GM19397 (cell line): ENCODE data around the gene SPHK1.
A peak's percentile ranks its signal among the peaks of the same experiment; 100 is the strongest.
"Not testable (repeated sequence)": the region's sequence is repeated elsewhere in the genome, so short reads cannot be mapped to it uniquely, and the experiment has no call there.

ENCODE experiments used
- ATAC-seq: cut with Tn5 transposase; IDR thresholded peaks from one replicate; pipeline ENCODE4 v1.9.1; 2021; ENCODE audit warnings: mild to moderate bottlenecking, moderate library complexity; ENCODE audit not compliant: unreplicated experiment

Gene SPHK1, protein sequence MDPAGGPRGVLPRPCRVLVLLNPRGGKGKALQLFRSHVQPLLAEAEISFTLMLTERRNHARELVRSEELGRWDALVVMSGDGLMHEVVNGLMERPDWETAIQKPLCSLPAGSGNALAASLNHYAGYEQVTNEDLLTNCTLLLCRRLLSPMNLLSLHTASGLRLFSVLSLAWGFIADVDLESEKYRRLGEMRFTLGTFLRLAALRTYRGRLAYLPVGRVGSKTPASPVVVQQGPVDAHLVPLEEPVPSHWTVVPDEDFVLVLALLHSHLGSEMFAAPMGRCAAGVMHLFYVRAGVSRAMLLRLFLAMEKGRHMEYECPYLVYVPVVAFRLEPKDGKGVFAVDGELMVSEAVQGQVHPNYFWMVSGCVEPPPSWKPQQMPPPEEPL

DNA sequence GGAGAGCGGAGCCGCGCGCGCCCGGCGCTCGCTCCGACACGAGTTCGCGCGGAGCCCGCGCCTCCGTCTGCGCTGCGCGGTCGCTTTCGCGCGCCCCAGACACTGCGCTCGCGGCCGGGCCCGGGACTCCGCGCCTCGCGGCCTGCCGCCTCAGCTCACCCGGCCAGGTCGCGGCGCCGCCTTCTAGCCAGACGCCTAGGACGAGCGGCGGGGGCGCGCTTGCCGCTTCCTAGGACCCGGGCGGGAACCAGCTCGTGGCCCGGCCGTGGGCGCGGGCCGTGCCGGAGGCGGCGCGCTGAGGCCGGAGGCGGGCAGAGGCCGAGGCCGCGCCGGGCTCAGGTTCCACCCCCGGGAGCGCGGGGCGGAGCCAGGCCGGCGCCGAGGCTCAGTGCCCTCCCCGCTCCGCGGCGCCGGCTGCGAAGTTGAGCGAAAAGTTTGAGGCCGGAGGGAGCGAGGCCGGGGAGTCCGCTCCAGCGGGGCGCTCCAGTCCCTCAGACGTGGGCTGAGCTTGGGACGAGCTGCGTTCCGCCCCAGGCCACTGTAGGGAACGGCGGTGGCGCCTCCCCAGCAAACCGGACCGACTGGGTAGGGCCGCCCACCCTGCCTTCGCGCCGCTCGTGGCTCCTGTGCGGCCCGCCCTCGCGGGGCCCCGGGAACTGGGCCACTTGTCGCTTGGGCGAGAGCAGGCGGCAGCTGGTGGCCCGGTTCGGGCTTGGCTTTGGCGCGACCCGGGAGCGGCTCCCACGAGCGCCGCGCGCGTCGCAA is at the start of gene SPHK1:
Gene SPHK1 (plus strand): TSS at position 388 of the 765 bp plus-strand sequence. CDS start 1,036 bp downstream, outside the sequence.
- ATAC-seq, result peak; percentile 66

DNA sequence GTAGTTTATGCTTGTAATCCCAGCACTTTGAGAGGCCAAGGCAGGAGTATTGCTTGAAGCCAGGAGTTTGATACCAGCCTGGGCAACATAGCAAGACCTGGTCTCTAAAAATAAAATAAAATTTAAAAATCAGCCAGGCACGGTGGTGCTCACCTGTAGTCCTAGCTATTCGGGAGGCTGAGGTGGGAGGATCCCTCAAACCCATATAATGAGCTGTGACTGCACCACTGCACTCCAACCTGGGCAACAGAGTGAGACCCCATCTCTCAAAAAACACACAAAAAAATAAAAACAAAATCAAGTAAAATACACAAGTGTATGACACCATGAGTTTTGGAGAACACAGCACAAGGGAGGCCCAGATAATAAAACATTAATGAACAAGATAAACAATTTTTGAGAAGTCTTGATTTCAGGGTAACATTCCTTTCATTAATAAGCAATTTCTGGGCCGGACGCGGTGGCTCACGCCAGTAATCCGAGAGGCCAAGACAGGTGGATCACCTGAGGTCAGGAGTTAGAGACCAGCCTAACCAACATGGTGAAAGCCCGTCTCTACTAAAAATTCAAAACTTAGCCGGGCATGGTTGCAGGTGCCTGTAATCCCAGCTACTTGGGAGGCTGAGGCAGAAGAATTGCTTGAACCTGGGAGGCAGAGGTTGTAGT is 48.6 kb upstream of the SPHK1 start:
- ATAC-seq, result no peak

DNA sequence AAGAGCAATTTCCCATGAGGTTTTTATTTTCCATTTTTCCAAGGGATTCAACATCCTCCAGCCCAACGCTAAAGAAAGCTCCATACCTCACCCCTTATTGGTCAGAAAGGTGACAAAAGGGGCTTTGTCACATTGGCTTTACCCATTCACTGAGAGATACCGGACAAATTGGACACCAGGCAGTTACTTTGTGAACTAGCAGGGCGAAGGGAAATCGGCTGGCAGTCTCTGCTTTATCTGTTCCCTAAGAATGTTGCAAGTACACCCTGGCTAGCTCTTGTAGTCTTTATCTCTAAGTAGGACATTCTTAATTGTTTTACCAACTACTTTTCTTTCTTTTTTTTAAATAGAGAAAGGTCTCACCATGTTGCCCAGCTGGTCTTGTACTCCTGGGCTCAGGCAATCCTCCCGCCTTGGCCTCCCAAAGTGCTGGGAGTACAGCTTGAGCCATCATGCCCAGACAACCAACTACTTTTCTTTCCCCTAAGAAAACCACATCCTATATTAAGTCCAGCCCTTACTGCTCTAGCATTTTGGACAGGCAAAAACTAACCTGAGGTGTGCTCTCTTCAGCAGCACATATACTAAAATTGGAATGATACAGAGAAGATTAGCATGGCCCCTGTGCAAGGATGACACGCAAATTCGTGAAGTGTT is 47.5 kb upstream of the SPHK1 start:
- ATAC-seq, result no peak

DNA sequence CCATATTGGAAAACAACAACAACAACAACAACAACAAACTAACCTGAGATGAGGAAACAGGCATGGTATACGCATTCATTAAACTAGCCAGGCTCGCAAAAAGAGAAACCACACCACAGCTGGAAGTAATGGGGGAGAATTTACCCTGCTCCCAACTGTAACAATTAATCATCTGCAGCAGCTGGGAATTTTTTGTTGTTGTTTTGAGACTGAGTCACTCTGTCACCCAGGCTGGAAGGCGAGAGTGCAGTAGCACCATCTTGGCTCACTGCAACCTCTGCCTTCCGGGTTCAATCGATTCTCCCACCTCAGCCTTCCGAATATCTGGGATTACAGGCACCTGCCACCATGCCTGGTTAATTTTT is 47.0 kb upstream of the SPHK1 start:
- ATAC-seq, result no peak

DNA sequence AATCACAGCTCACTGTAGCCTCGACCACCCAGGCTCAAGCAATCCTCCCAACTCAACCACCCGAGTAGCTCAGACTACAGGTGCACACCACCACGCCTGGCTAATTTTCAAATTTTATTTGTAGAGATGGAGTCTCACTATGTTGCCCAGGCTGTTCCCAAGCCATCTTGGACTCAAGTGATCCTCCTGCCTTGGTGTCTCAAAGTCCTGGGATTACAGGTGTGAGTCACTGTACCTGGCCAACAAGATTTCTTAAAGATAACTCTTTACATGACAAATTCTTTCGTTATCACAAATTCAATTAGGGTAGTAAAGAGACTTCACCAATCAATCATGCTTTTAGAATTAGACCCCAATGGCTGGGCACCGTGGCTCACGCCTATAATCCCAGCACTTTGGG is 43.1 kb upstream of the SPHK1 start:
- ATAC-seq, result no peak

DNA sequence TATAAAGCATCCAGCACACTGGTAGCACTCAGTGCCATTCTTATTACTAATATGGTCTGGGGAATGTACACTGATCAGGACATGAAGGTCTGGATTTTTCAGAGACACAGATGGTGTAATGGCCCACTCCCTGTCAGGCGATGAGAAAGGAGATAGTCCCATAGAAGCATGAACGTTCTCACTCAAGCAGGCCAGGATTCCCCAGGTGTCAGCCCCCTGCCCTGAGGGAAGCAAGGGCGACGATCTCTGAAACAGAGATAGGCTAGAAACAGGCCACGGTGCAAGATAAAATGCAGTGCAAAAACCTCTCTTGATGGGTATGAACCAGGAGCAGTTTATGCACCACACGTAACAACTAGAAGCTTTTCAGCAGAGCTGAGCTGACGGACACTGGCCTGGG is 41.3 kb upstream of the SPHK1 start:
- no peak for ATAC-seq

DNA sequence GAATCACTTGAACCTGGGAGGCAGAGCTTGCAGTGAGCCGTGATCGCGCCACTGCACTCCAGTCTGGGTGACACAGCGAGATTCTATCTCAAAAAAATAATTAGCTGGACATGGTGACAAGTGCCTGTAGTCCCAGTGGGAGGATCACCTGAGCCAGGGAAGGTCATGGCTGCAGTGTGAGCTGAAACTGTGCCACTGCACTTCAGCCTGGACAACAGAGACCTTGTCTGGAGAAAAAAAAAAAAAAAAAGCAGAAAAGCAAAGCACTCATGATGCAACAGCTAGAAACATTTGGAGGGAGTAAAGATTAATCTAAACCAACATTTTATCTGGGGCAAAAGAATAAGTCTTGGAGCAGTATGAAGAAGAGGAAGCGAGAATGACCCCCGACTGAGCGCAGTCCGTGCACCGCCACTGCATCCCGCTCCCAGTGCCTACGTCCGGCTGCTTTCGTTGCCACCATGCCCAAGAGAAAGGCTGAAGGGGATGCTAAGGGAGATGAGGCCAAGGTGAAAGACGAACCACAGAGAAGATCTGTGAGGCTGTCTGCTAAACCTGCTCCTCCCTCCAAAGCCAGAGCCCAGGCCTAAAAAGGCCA is 38.9 kb upstream of the SPHK1 start:
- no peak for ATAC-seq

DNA sequence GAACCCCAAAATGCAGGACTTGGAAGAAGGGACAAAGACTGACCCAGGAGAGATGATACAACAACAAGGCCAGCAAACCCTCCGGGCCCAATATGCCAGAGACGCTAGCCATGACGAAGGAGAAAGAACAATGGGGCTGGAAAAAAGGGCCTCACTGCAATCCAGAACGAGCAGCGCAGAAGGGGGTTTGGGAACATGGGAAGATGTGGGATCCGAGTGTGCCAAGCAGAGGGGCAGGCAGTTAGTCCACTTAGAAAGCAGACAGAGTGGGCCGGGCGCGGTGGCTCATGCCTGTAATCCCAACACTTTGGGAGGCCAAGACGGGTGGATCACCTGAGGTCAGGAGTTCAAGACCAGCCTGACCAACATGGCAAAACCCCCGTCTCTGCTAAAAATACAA is 37.5 kb upstream of the SPHK1 start:
- not testable (repeated sequence) for ATAC-seq

DNA sequence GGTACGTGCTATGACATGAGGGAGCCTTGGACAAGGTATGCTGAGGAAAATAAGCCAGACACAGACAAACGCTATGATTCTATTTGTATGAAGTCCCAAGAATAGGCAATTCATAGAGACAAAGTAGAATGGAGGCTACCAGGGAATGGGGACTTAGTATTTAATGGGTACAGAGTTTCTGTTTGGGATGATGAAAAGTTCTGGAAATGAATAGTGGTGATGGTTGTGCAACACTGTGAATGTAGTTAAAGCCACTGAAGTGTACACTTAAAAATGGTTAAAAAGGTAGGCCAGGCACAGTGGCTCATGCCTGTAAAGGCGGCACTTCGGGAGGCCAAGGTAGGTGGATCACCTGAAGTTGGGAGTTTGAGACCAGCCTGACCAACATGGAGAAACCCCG is 33.9 kb upstream of the SPHK1 start:
- no peak for ATAC-seq

DNA sequence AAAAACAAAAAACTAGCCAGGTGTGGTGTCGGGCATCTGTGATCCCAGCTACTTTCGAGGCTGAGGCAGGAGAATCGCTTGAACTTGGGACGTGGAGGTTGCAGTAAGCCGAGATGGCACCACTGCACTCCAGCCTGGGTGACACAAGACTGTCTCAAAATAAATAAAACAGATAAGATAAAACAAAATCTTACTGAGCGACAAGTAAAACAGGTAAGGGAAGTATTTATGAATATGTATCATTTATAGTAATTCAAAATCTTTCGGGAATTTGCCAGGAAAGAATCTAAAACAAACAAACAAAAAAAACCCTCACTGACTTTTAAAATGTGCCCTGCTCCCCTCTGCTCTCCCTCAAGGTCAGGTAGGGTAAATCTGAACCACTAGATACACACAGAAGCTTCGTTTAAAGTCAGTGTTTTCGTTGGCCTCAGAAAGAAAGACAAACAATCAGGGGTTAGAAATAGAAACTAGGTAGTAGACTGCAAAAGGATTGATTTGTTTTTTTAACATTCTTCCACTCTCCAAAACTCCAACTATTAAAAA is 32.8 kb upstream of the SPHK1 start:
- ATAC-seq, result no peak

DNA sequence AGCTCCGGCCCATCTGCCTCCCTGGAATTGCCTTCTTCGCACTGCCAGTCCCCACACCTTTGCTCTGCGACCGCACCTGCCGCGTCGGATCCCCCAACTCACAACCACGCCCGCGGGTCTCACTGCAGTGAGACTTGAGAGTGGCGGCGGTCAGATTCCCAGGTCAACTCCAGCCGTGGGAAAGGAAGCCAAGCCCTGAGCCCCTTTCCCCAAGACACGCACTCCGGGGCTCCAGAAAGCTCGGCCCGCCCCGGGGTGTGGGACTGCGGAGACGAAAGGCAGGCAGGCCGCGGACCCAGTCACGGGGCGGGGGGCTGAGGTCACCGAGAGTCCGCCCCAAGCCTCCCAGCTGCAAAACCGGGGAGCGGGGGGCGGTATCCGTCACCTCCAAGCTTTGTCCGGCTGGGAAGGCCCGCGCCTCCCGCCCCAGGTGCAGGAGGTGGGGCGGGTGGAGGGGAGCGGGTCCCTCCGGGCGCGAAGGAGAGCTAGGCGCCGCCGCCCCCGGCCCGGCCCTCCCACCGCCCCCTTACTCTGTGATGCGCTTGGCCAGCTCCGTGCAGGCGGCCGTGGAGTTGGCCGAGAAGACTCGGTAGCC is 31.3 kb upstream of the SPHK1 start:
- ATAC-seq, result peak; percentile 17

DNA sequence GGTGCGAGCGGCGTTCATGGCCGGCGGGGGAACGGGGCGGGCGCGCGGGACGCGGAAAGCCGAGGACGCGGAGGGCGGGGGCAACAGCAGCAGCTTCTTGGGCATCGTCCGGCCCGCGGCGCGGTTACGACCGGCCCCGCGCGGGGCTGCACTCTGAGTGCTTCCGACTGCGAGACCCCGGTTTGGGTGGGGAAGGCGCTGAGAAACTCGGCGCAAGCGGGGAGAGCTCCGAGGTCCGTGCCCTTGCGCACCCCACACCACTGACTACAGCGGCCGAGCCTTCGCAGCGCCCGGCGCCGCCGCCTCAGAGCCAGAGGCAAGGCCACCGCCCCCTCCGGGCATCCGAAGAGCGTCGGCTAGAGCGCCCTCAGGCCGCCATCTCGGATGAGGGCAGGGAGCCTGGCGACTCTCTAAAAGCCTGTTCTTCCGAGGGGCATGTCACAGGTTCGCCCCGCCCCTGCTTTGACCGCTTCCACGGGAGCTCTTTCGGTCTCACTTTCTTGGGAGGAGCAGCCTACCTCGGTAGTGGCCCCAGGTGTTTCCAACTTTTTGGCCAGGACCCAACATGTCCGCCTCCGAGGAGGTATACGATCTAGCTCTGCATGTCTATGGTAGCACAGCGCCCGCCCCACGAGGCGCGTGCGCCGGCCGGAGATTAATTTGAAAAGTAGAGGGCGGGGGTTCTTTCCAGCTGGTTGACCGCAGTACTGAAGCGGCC is 30.7 kb upstream of the SPHK1 start, which contains the start of gene PRPSAP1:
Gene PRPSAP1 (minus strand): TSS at position 318 of the 718 bp plus-strand sequence. CDS start 213 bp downstream, at position 105.
- ATAC-seq, result peak; percentile 90

DNA sequence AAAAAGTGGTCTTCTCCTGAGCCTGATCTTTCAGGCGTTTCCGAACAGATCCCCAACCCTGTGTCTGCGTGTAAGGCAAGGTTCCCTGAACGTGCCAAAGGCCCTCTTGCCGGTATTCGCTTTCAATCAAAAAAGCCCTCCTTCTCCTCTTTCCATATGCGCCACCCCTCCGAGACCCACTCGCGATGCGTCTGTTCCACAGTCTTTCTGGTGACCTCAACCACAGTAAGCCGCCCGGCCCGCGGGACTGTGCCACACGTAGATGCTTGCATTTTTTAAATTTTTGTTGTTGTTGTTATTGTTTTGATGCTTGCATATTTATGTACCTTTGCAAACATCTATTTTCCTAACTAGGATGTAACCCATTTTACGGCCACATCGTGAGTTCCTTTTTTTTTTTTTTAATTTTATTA is 30.1 kb upstream of the SPHK1 start:
- ATAC-seq, result no peak

DNA sequence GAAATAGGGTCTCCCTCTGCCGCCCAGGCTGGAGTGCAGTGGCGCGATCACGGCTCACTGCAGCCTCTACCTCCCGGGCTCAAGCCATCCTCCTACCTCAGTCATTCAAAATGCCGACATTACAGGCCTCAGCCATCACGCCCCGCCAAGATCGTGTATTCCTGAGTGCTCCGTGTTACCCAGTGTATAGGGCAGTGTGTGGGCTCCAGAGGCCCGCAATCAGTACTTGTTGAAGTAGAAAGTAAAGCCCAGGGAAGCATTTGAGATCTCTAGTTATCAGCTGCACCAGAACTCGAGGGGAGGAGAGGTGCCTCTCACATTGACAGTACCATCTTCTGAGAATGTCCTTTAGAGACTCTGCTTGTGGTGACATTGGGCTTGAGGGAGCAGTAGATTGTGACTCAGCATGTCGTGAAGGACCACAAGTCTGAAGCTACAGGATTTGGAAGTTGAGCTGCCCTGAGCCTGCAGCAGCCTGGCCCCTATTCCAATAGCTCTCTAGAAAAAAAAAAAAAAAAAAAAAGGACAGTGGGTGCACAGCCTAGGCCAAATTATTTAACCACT is 29.6 kb upstream of the SPHK1 start:
- ATAC-seq, result no peak

DNA sequence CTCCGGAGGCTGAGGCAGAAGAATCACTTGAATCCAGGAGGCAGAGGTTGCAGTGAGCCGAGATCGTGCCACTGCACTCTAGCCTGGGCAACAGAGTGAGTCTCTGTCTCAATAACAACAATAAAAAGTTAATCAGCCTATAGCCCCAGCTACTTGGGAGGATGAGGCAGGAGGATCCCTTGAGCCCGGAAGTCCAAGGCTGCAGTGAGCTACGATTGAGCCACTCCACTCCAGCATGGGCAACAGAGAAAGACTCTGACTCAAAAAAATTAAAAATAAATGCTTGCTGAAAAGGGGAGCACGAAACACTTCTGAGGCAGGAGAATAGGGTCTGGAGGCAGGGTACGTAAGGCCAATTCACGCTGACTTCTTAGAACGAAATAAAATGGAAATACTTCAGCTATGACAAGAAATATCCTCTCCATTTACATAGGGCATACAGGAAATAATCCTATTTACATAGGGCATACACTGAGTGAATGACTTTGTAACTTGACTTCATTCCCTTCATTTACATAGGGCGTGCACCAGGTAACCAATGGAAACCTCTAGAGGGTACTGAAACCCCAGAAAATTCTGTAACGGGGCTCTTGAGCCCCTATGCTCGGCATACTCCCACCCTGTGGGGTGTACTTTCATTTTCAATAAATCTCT is 27.5 kb upstream of the SPHK1 start:
- no peak for ATAC-seq

DNA sequence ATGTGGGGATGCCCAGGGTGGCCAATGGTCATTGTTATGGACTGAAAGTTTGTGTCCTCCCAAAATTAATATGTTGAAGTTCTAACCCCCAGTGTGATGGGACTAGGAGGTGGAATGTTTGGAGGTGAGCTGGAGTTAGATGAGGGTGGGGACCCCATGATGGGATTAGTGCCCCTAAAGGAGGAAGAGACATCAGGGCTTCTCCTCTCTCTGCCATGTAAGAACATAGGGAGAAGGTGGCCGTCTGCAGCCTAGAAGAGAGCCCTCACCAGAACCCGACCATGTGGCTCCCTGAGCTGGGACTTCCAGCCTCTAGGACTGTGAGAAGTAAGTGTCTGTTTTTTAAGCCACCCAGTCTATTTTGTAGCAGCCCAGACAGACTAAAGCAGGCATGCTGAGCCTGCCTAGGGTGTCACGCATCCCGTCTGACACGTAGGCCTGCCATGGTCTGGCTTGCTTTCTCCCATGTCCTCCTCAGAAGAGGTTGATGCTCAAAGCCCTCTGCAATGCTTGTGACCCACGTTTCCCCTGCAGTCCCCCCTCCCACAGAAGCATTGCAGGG is 26.7 kb upstream of the SPHK1 start:
- no peak for ATAC-seq

DNA sequence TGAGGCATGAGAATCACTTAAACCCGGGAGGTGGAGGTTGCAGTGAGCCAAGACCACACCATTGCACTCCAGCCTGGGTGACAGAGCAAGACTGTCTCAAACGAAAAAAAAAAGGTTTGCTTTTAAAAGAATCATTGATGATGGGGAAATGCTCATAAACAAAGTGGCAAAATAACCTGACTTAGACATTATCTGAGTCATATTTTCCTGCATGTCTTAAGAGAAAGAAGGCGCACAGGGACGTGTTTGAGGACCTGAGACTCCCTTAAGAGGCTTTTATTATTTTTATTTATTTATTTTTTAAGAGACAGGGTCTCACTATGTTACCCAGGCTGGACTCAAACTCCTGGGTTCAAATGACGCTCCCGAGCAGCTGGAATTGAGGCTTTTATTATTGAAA is 25.0 kb upstream of the SPHK1 start:
- no peak for ATAC-seq

DNA sequence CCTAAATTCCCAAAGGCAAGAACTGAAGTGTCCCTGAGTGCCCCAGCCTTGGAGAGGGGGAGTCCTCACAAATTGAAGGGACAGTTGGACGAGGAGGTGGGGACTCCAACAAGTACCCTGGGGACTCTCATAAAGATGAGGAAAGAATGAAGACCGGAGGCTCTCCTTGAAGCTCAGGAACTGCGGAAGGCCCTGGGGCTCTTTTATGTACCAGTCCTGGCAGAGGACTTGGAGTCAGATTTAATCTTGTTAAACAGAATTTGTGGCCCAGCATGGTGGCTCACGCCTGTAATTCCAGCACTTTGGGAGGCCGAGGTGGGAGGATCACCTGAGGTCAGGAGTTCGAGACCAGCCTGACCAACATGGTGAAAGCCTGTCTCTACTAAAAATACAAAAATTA is 24.6 kb upstream of the SPHK1 start:
- not testable (repeated sequence) for ATAC-seq
